Measurements from ENCODE around the gene DNM1.

GRCh38 chr9:128153947-128154695, 49.1 kb upstream of the DNM1 start:
- TF ChIP-seq CTCF (conservative IDR thresholded peaks at IDR 0.05; ENCODE audit: low read depth in 2 of 2) (no peak), EZH2 (IDR thresholded peaks at IDR 0.05; ENCODE audit: low read depth, unreplicated experiment) (no peak), POLR2AphosphoS5 (IDR thresholded peaks at IDR 0.05; ENCODE audit: low read depth) (no peak)

Measured in GM23338 (cell line).